Bronchial epithelial cell (primary cell): ENCODE measurements around the gene DCAF5. TPM values are rescaled to one million over a fixed set of nuclear protein-coding genes. Genes with fewer than 3 reads are reported as not detected.

Source experiments
- DNase-seq: peaks from one replicate; pipeline ENCODE4 v3.0.0-alpha.2; 2010; ENCODE audit warnings: low read depth
- FAIRE-seq: peaks from 2 replicates; lab custom pipeline; 2011; peaks lifted over from hg19 to GRCh38; lab: Jason Lieb, UNC
- H3K27me3 ChIP-seq: 2 replicates; pipeline ENCODE4 v1.5.1; 2011; ENCODE audit warnings: low read length; ENCODE audit not compliant: control insufficient read depth, insufficient read depth
- H3K36me3 ChIP-seq: 2 replicates; pipeline ENCODE4 v1.5.1; 2011; ENCODE audit warnings: low read length; ENCODE audit not compliant: control insufficient read depth, insufficient read depth
- H3K4me3 ChIP-seq: 2 replicates; pipeline ENCODE4 v1.5.1; 2011; ENCODE audit warnings: mild to moderate bottlenecking, low read depth, low read length, control low read depth
- CTCF ChIP-seq: IDR thresholded peaks from 2 replicates; pipeline ENCODE4 v1.5.1; 2011; ENCODE audit warnings: mild to moderate bottlenecking, moderate library complexity, low read length, control low read depth, inconsistent platforms; ENCODE audit not compliant: insufficient read depth, severe bottlenecking
- total RNA-seq: library from RNA; depleted of rRNA; stranded (reverse); fragments of >200 nt; gene quantifications from 2 replicates; pipeline ENCODE4 v1.2.1, GENCODE V29; 2014

The DCAF5 gene
- total RNA-seq, 1 donor from 2014 or later: 11.1 TPM

GRCh38 chr14:69050240-69051184 lies 102.4 kb downstream of the DCAF5 start:
- H3K36me3 ChIP-seq: peaks cover 15% of the 10 kb centered on the region
- no peaks in the 10 kb centered on the region for H3K27me3 ChIP-seq
- FAIRE-seq: no peak
- DNase-seq: no peak
- H3K4me3 ChIP-seq: no peak overlapping the region
- TF ChIP-seq CTCF: no peak

GRCh38 chr14:69049675-69050074 lies 103.2 kb downstream of the DCAF5 start:
- H3K4me3 ChIP-seq: no peak overlapping the region
- H3K36me3 ChIP-seq: peaks cover 10% of the 10 kb centered on the region
- TF ChIP-seq CTCF: no peak
- peak; percentile 67 for DNase-seq
- H3K27me3 ChIP-seq: no peaks in the 10 kb centered on the region
- FAIRE-seq: no peak

GRCh38 chr14:69048456-69048855 lies 104.5 kb downstream of the DCAF5 start:
- H3K36me3 ChIP-seq: peaks cover 2% of the 10 kb centered on the region
- no peaks in the 10 kb centered on the region for H3K27me3 ChIP-seq
- no peak overlapping the region for H3K4me3 ChIP-seq
- FAIRE-seq (no peak), DNase-seq (no peak)
- no peak for TF ChIP-seq CTCF

- Histone ChIP-seq H3K36me3 (no peaks in the 10 kb centered on the region), H3K4me3 (no peak overlapping the region), H3K27me3 (no peaks in the 10 kb centered on the region)
- no peak for TF ChIP-seq CTCF
- no peak for DNase-seq
- no peak for FAIRE-seq
Observed at GRCh38 chr14:69047255-69047654, 105.7 kb downstream of the DCAF5 start.

- TF ChIP-seq CTCF: no peak
- H3K36me3 ChIP-seq: no peaks in the 10 kb centered on the region
- DNase-seq: no peak
- no peak overlapping the region for H3K4me3 ChIP-seq
- H3K27me3 ChIP-seq: no peaks in the 10 kb centered on the region
- no peak for FAIRE-seq
Observed at GRCh38 chr14:69046476-69046860, 106.5 kb downstream of the DCAF5 start.
